ENCODE measurements around the gene FGL2. TPM values are rescaled to one million over a fixed set of nuclear protein-coding genes. Genes with fewer than 3 reads are reported as not detected.

Gene FGL2
- total RNA-seq, 1 donor from 2014 or later: 0.53 TPM

GRCh38 chr7:77217474-77218185 is 18.0 kb upstream of the FGL2 start:
- TF ChIP-seq CTCF (IDR thresholded peaks at IDR 0.05; ENCODE audit: insufficient read depth, low read length, severe bottlenecking): no peak
- no peaks in the 10 kb centered on the region for H3K27me3 ChIP-seq (ENCODE audit: control insufficient read depth, insufficient read depth, low read length)
- DNase-seq (ENCODE audit: low read depth) (peak; percentile 91), FAIRE-seq (no peak)
- H3K36me3 ChIP-seq (ENCODE audit: control insufficient read depth, insufficient read depth, low read length): no peaks in the 10 kb centered on the region
- no peak overlapping the region for H3K4me3 ChIP-seq (ENCODE audit: low read depth, low read length)

- Histone ChIP-seq H3K36me3 (ENCODE audit: control insufficient read depth, insufficient read depth, low read length) (no peaks in the 10 kb centered on the region), H3K27me3 (ENCODE audit: control insufficient read depth, insufficient read depth, low read length) (no peaks in the 10 kb centered on the region), H3K4me3 (ENCODE audit: low read depth, low read length) (no peak overlapping the region)
- DNase-seq (ENCODE audit: low read depth) (no peak), FAIRE-seq (no peak)
- TF ChIP-seq CTCF (IDR thresholded peaks at IDR 0.05; ENCODE audit: insufficient read depth, low read length, severe bottlenecking): no peak
These were observed 16.7 kb upstream of the FGL2 start for GRCh38 chr7:77216181-77216845.

- no peaks in the 10 kb centered on the region for H3K36me3 ChIP-seq (ENCODE audit: control insufficient read depth, insufficient read depth, low read length)
- DNase-seq (ENCODE audit: low read depth) (no peak), FAIRE-seq (no peak)
- no peak for TF ChIP-seq CTCF (IDR thresholded peaks at IDR 0.05; ENCODE audit: insufficient read depth, low read length, severe bottlenecking)
- no peak overlapping the region for H3K4me3 ChIP-seq (ENCODE audit: low read depth, low read length)
- H3K27me3 ChIP-seq (ENCODE audit: control insufficient read depth, insufficient read depth, low read length): no peaks in the 10 kb centered on the region
These were observed 10.0 kb upstream of the FGL2 start for GRCh38 chr7:77209479-77210139.

GRCh38 chr7:77208416-77208815 is 8.8 kb upstream of the FGL2 start:
- DNase-seq (ENCODE audit: low read depth): no peak
- no peaks in the 10 kb centered on the region for H3K27me3 ChIP-seq (ENCODE audit: control insufficient read depth, insufficient read depth, low read length)
- no peaks in the 10 kb centered on the region for H3K36me3 ChIP-seq (ENCODE audit: control insufficient read depth, insufficient read depth, low read length)
- no peak overlapping the region for H3K4me3 ChIP-seq (ENCODE audit: low read depth, low read length)
- no peak for FAIRE-seq
- TF ChIP-seq CTCF (IDR thresholded peaks at IDR 0.05; ENCODE audit: insufficient read depth, low read length, severe bottlenecking): no peak

- no peaks in the 10 kb centered on the region for H3K27me3 ChIP-seq (ENCODE audit: control insufficient read depth, insufficient read depth, low read length)
- TF ChIP-seq CTCF (IDR thresholded peaks at IDR 0.05; ENCODE audit: insufficient read depth, low read length, severe bottlenecking): no peak
- no peak for FAIRE-seq
- DNase-seq (ENCODE audit: low read depth): no peak
- no peaks in the 10 kb centered on the region for H3K36me3 ChIP-seq (ENCODE audit: control insufficient read depth, insufficient read depth, low read length)
- no peak overlapping the region for H3K4me3 ChIP-seq (ENCODE audit: low read depth, low read length)
These were observed 6.1 kb upstream of the FGL2 start for GRCh38 chr7:77205706-77206105.

Measured in bronchial epithelial cell (primary cell).